GM12878 (cell line): ENCODE results near the gene AFG1L. TPM values are rescaled to one million over a fixed set of nuclear protein-coding genes. Genes with fewer than 3 reads are reported as not detected.

Source experiments
- ATAC-seq: fragments of 200-7000 bp; cut with Tn5 transposase; 3 replicates; pipeline ENCODE4 v1.9.1; 2020; ENCODE audit warnings: mild to moderate bottlenecking, moderate library complexity
- BruUV-seq: library from RNA; stranded (reverse); fragments of 400-500 nt; replicated peaks from 2 replicates; lab custom pipeline; 2021; lab: Mats Ljungman, UMichigan
- CTCF ChIA-PET: fragments of 300-600 bp; sonication (Branson Sonifier 250); formaldehyde crosslinking; extraction: SDS; loops from one replicate; lab custom pipeline; 2021; ENCODE audit warnings: inconsistent platforms; lab: Yijun Ruan, JAX
- POLR2A ChIA-PET: fragments of 350-600 bp; formaldehyde crosslinking; extraction: SDS; loops from one replicate; lab custom pipeline; 2021; ENCODE audit warnings: inconsistent platforms; lab: Charles Lee
- RAD21 ChIA-PET: fragments of 300-600 bp; sonication (Branson Sonifier 250); formaldehyde crosslinking; loops from one replicate; lab custom pipeline; 2023; ENCODE audit warnings: antibody characterized with exemption; ENCODE audit not compliant: unreplicated experiment; lab: Charles Lee
- SMC1A ChIA-PET: fragments of 300-600 bp; sonication (Branson Sonifier 250); formaldehyde crosslinking; loops from one replicate; lab custom pipeline; 2023; ENCODE audit not compliant: unreplicated experiment, uncharacterized antibody; lab: Charles Lee
- DNase-seq: peaks from one replicate; pipeline ENCODE4 v3.0.0-alpha.2; 2011; ENCODE audit warnings: low read depth, low spot score
- FAIRE-seq: peaks from 3 replicates; lab custom pipeline; 2011; peaks lifted over from hg19 to GRCh38; lab: Jason Lieb, UNC
- H2AFZ ChIP-seq: 2 replicates; pipeline ENCODE4 v1.6.0; 2011; ENCODE audit warnings: low read depth, low read length, control low read depth; ENCODE audit not compliant: control insufficient read depth
- H3K27ac ChIP-seq: 2 replicates; pipeline ENCODE4 v1.5.1; 2011; ENCODE audit warnings: control low read depth; ENCODE audit not compliant: control insufficient read depth, insufficient read depth
- H3K27me3 ChIP-seq, 2 experiments: replicated peaks in 1 of 2; 2 replicates each; pipeline versions ENCODE4 v1.6.0 to v1.6.1; 2011; ENCODE audit warnings: low read length in 1 of 2; ENCODE audit not compliant: control insufficient read depth in 2 of 2, insufficient read depth in 2 of 2
- H3K36me3 ChIP-seq, 2 experiments: 2 replicates each; pipeline ENCODE4 v1.5.1; 2011; ENCODE audit warnings: low read length in 1 of 2; ENCODE audit not compliant: control insufficient read depth in 2 of 2, insufficient read depth in 2 of 2
- H3K4me1 ChIP-seq: 2 replicates; pipeline ENCODE4 v1.6.1; 2011; ENCODE audit warnings: mild to moderate bottlenecking, low read length, moderate library complexity, mixed read lengths; ENCODE audit not compliant: control insufficient read depth, insufficient read depth
- H3K4me2 ChIP-seq: 2 replicates; pipeline ENCODE4 v1.6.0; 2011; ENCODE audit warnings: control low read depth; ENCODE audit not compliant: control insufficient read depth, insufficient read depth
- H3K4me3 ChIP-seq: fragments of 200-600 bp; sonication (generic); 2 replicates; pipeline ENCODE4 v1.5.1; 2016
- H3K79me2 ChIP-seq: 2 replicates; pipeline ENCODE4 v1.6.0; 2011; ENCODE audit warnings: low read length; ENCODE audit not compliant: control insufficient read depth, insufficient read depth
- H3K9ac ChIP-seq: 2 replicates; pipeline ENCODE4 v1.8.0; 2011; ENCODE audit warnings: low read length, control low read depth, mixed read lengths; ENCODE audit not compliant: control insufficient read depth, insufficient read depth
- H3K9me3 ChIP-seq: replicated peaks from 3 replicates; pipeline ENCODE4 v1.5.1; 2011; ENCODE audit warnings: mild to moderate bottlenecking, low read length; ENCODE audit not compliant: control insufficient read depth, insufficient read depth
- H4K20me1 ChIP-seq: 2 replicates; pipeline ENCODE4 v1.6.0; 2011; ENCODE audit not compliant: control insufficient read depth, insufficient read depth
- CEBPB ChIP-seq, 2 experiments: fragments of 150-350 bp in 1 of 2; IDR thresholded peaks; 2 replicates each; pipeline ENCODE4 v1.6.1; 2012 to 2014; ENCODE audit warnings: low read depth in 2 of 2, low read length in 2 of 2, borderline replicate concordance in 1 of 2, inconsistent platforms in 1 of 2
- CHD2 ChIP-seq: IDR thresholded peaks from 2 replicates; pipeline ENCODE4 v1.6.1; 2011; ENCODE audit warnings: low read depth, low read length, improper control_type of control experiment, borderline replicate concordance
- EGR1 ChIP-seq, 2 experiments: IDR thresholded peaks; 1 replicate in 1 of 2; 2 replicates in 1 of 2; pipeline ENCODE4 v1.6.1; 2011 to 2012; ENCODE audit warnings: low read depth in 2 of 2, low read length in 2 of 2, borderline replicate concordance in 1 of 2, mild to moderate bottlenecking in 1 of 2, moderate library complexity in 1 of 2
- HDGF ChIP-seq: fragments of 450-650 bp; IDR thresholded peaks from 2 replicates; pipeline ENCODE4 v1.6.1; 2016; ENCODE audit warnings: antibody characterized with exemption
- NR2C1 ChIP-seq: fragments of 450-650 bp; IDR thresholded peaks from 2 replicates; pipeline ENCODE4 v1.6.1; 2017; ENCODE audit warnings: antibody characterized with exemption, mild to moderate bottlenecking, moderate library complexity
- RUNX3 ChIP-seq: IDR thresholded peaks from 2 replicates; pipeline ENCODE4 v1.6.1; 2012; ENCODE audit warnings: low read length, inconsistent platforms
- SMAD5 ChIP-seq: IDR thresholded peaks from 2 replicates; pipeline ENCODE4 v1.6.1; 2016; ENCODE audit warnings: antibody characterized with exemption, low read depth
- STAT3 ChIP-seq: IDR thresholded peaks from 2 replicates; pipeline ENCODE4 v1.6.1; 2011; ENCODE audit warnings: low read depth, low read length, improper control_type of control experiment
- ZBTB11 ChIP-seq: fragments of 450-650 bp; formaldehyde crosslinking; IDR thresholded peaks from 2 replicates; pipeline ENCODE4 v1.5.0; 2022; ENCODE audit warnings: mild to moderate bottlenecking, missing genetic modification characterization
- ZNF622 ChIP-seq: fragments of 450-650 bp; IDR thresholded peaks from 2 replicates; pipeline ENCODE4 v1.6.1; 2017; ENCODE audit warnings: mild to moderate bottlenecking, inconsistent platforms
- WGBS: methylation state at CpG from one replicate; pipeline ENCODE4 v1.1.6; 2016; ENCODE audit warnings: low lambda C conversion rate; ENCODE audit not compliant: insufficient replicate concordance, insufficient coverage; ENCODE audit errors: missing lambda C conversion rate; 5-methylcytosine and 5-hydroxymethylcytosine counted together
- in situ Hi-C: fragments of 300-500 bp; cut with MboI; formaldehyde crosslinking; loops from 9 replicates; pipeline ENCODE4 v1.14.3; 2018; ENCODE audit warnings: mixed read lengths
- intact Hi-C: fragments of 100-400 bp; cut with micrococcal nuclease; formaldehyde crosslinking; loops from one replicate; pipeline ENCODE4 v1.14.2; 2022; ENCODE audit not compliant: unreplicated experiment
- polyA plus RNA-seq, 11 experiments: library from polyadenylated mRNA; depleted of rRNA in 4 of 11; unstranded in 6 of 11; stranded (reverse) in 5 of 11; fragments of >200 nt; fragmentation: Nextera tagmentation in 4 of 11; fragmentation: Illumina TruSeq in 1 of 11; extraction: Ambion mirVana in 4 of 11; extraction: Trizol in 1 of 11; gene quantifications; 1 replicate in 1 of 11; 2 replicates in 10 of 11; pipeline versions ENCODE4 v1.2.1 to v1.2.3, GENCODE V29; 2011 to 2016; ENCODE audit warnings: inconsistent platforms in 2 of 11, missing spikeins in 2 of 11, low read depth in 1 of 11
- total RNA-seq, 4 experiments: library from RNA; depleted of rRNA in 3 of 4; stranded (reverse); fragments of >200 nt in 3 of 4; fragmentation: Illumina TruSeq in 1 of 4; extraction: Trizol in 1 of 4; gene quantifications; 2 replicates each; pipeline versions ENCODE4 v1.2.1 to v1.2.3, GENCODE V29; 2013 to 2021

The AFG1L gene
- total and polyA plus RNA-seq, 10 of the 15 experiments (the other 5 are each of a cell fraction or from before 2014, with no cell fraction given) = 2.3 to 9.0 (median 4.3) TPM

DNA sequence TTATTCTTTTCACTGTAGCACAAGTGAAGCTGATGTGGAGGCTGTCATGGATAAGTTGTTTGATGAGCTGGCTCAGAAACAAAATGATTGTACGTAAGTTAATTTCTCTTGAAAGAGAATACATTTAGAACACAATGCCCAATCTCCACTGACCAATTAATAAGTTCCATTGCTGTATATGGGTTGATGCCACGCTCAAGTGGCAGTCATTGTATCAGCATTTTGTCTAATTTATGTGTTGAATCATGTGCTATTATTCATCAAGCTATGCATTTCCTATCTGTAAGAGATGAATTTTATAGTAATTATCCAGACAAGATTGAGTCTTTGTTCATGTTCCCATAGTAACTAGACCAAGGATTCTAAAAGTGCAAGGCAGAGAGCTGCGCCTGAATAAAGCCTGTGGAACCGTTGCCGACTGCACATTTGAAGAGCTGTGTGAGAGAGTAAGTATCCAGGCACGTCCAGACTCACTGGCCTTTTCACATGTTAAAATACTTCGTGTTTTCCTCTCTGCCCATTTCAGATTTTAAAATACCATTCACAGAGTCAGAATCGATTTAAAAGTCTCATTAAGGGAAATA, 182.1 kb downstream of the AFG1L start:
- DNase-seq = no peak
- Histone ChIP-seq H2AFZ (no peak overlapping the region), H3K4me3 (no peak overlapping the region), H3K9me3 (no peaks in the 10 kb centered on the region; the same call in 2 of the 3 replicates), H3K27ac (no peak overlapping the region), H4K20me1 (no peaks in the 10 kb centered on the region), H3K79me2 (no peaks in the 10 kb centered on the region), H3K9ac (no peak overlapping the region), H3K27me3 (no peaks in the 10 kb centered on the region), H3K36me3 (no peaks in the 10 kb centered on the region), H3K4me2 (no peak overlapping the region), H3K4me1 (no peaks in the 10 kb centered on the region)
- ChIA-PET RAD21 (interaction anchor here (1.2 kb wide), 1 partner anchor 15 kb away, joined by 3 read pairs; no protein-coding TSS in a partner anchor), POLR2A (no interaction called here), SMC1A (interaction anchor here (0.7 to 1.6 kb wide), 3 partner anchors 9 to 16 kb away, joined by 3 to 5 read pairs (median 3); no protein-coding TSS in a partner anchor), CTCF (interaction anchor here (1.0 to 2.2 kb wide), 4 partner anchors 12 to 47 kb away, joined by 3 to 8 read pairs (median 4); no protein-coding TSS in a partner anchor)
- in situ Hi-C loops = no loop called here
- TF ChIP-seq ZNF622 (no peak), HDGF (no peak), CHD2 (no peak), RUNX3 (no peak), CEBPB (IDR thresholded peaks at IDR 0.05; ENCODE audit: borderline replicate concordance in 1 of 2, low read depth in 2 of 2, low read length in 2 of 2) (no peak), NR2C1 (no peak), STAT3 (no peak), SMAD5 (no peak), EGR1 (IDR thresholded peaks at IDR 0.05; ENCODE audit: borderline replicate concordance in 1 of 2, low read depth in 2 of 2, low read length in 2 of 2) (no peak), ZBTB11 (CRISPR knock-in tag) (no peak)
- 75% methylated on average over 8 of the region's 8 CpGs for WGBS
- ATAC-seq = no peak
- FAIRE-seq = peak; percentile 23
- intact Hi-C loops = no loop called here
- BruUV-seq = no TSS peak
